K562 (cell line): ENCODE results near the gene IBA57. TPM values are rescaled to one million over a fixed set of nuclear protein-coding genes. Genes with fewer than 3 reads are reported as not detected.

Source experiments
- ARID1B ChIP-seq: fragments of 450-650 bp; IDR thresholded peaks from 2 replicates; pipeline ENCODE4 v1.6.1; 2016; ENCODE audit warnings: antibody characterized with exemption, mild to moderate bottlenecking, inconsistent platforms
- BHLHE40 ChIP-seq: IDR thresholded peaks from 2 replicates; pipeline ENCODE4 v1.6.1; 2011; ENCODE audit warnings: low read length, improper control_type of control experiment
- BRCA1 ChIP-seq, 2 experiments: fragments of 450-650 bp in 1 of 2; sonication (generic) in 1 of 2; formaldehyde crosslinking in 1 of 2; IDR thresholded peaks; 2 replicates each; pipeline versions ENCODE4 v1.5.0 to v1.6.1; 2017 to 2020; ENCODE audit warnings: mild to moderate bottlenecking in 1 of 2, missing genetic modification reagents in 1 of 2
- CCNT2 ChIP-seq: IDR thresholded peaks from 2 replicates; pipeline ENCODE4 v1.6.1; 2011; ENCODE audit warnings: borderline replicate concordance, low read depth, mild to moderate bottlenecking, moderate library complexity, mixed read lengths, low read length; ENCODE audit not compliant: insufficient read length; ENCODE audit errors: extremely low read depth
- CREB3L1 ChIP-seq: fragments of 450-650 bp; IDR thresholded peaks from 2 replicates; pipeline ENCODE4 v1.6.1; 2014; ENCODE audit warnings: low read depth, mild to moderate bottlenecking, moderate library complexity, borderline replicate concordance
- E2F1 ChIP-seq: sonication (generic); formaldehyde crosslinking; IDR thresholded peaks from 2 replicates; pipeline ENCODE4 v1.8.1; 2023; ENCODE audit warnings: mild to moderate bottlenecking, missing genetic modification reagents, moderate library complexity
- EGR1 ChIP-seq: fragments of 450-650 bp; conservative IDR thresholded peaks from 2 replicates; pipeline ENCODE4 v1.6.1; 2017; ENCODE audit warnings: mild to moderate bottlenecking
- EHMT2 ChIP-seq: fragments of 450-650 bp; IDR thresholded peaks from 2 replicates; pipeline ENCODE4 v1.6.1; 2018; ENCODE audit warnings: antibody characterized with exemption
- ETS2 ChIP-seq: IDR thresholded peaks from 2 replicates; pipeline ENCODE4 v1.6.1; 2016; ENCODE audit warnings: borderline replicate concordance, missing genetic modification characterization, mild to moderate bottlenecking, moderate library complexity, missing compliant biosample characterization; ENCODE audit not compliant: poor library complexity, severe bottlenecking
- HDGF ChIP-seq: fragments of 450-650 bp; IDR thresholded peaks from 2 replicates; pipeline ENCODE4 v1.6.1; 2016
- ID3 ChIP-seq, 2 experiments: fragments of 250-450 bp in 1 of 2; fragments of 450-650 bp in 1 of 2; sonication (Bioruptor Pico) in 1 of 2; IDR thresholded peaks; 2 replicates each; pipeline versions ENCODE4 v1.6.1 to v1.8.0; 2016 to 2021; ENCODE audit warnings: mild to moderate bottlenecking in 2 of 2, moderate library complexity in 2 of 2, missing compliant biosample characterization in 1 of 2, missing genetic modification characterization in 1 of 2
- JUN ChIP-seq, 2 experiments: sonication (generic) in 1 of 2; formaldehyde crosslinking in 1 of 2; IDR thresholded peaks; 2 replicates each; pipeline versions ENCODE4 v1.6.1 to v1.8.0; 2012 to 2022; ENCODE audit warnings: borderline replicate concordance in 2 of 2, mild to moderate bottlenecking in 2 of 2, improper control_type of control experiment in 1 of 2, low read depth in 1 of 2, low read length in 1 of 2, missing genetic modification reagents in 1 of 2
- KLF16 ChIP-seq: IDR thresholded peaks from 2 replicates; pipeline ENCODE4 v1.6.1; 2016; ENCODE audit warnings: antibody characterized with exemption
- MXI1 ChIP-seq: IDR thresholded peaks from 2 replicates; pipeline ENCODE4 v1.6.1; 2011; ENCODE audit warnings: low read depth, mild to moderate bottlenecking, improper control_type of control experiment, low read length
- PHB2 ChIP-seq: fragments of 450-650 bp; IDR thresholded peaks from 2 replicates; pipeline ENCODE4 v1.6.1; 2017; ENCODE audit warnings: low read depth
- PKNOX1 ChIP-seq: fragments of 450-650 bp; IDR thresholded peaks from 2 replicates; pipeline ENCODE4 v1.6.1; 2016
- POLR2B ChIP-seq: fragments of 450-650 bp; IDR thresholded peaks from 2 replicates; pipeline ENCODE4 v1.6.1; 2018; ENCODE audit warnings: low read depth; ENCODE audit not compliant: partially characterized antibody
- RBM22 ChIP-seq: fragments of 200-400 bp; formaldehyde crosslinking; IDR thresholded peaks from 2 replicates; pipeline ENCODE4 v1.6.1; 2018; ENCODE audit warnings: low read length, low read depth; ENCODE audit not compliant: poor library complexity, severe bottlenecking
- SP1 ChIP-seq: sonication (generic); formaldehyde crosslinking; IDR thresholded peaks from 2 replicates; pipeline ENCODE4 v1.8.1; 2022; ENCODE audit warnings: mild to moderate bottlenecking, missing genetic modification reagents
- SUPT5H ChIP-seq: fragments of 450-650 bp; IDR thresholded peaks from 2 replicates; pipeline ENCODE4 v1.6.1; 2016
- ZBTB43 ChIP-seq: sonication (generic); formaldehyde crosslinking; IDR thresholded peaks from 2 replicates; pipeline ENCODE4 v1.8.0; 2023; ENCODE audit warnings: mild to moderate bottlenecking, missing genetic modification reagents
- polyA plus RNA-seq, 8 experiments: library from polyadenylated mRNA; depleted of rRNA in 4 of 8; stranded (reverse) in 5 of 8; unstranded in 3 of 8; fragments of >200 nt; fragmentation: Nextera tagmentation in 2 of 8; fragmentation: Illumina TruSeq in 1 of 8; extraction: Ambion mirVana in 2 of 8; extraction: Trizol in 1 of 8; gene quantifications; 2 replicates each; pipeline versions ENCODE4 v1.2.1 to v1.2.3, GENCODE V29; 2011 to 2014; ENCODE audit warnings: inconsistent platforms in 1 of 8, missing spikeins in 1 of 8
- total RNA-seq, 7 experiments: library from RNA; depleted of rRNA in 6 of 7; stranded (reverse); fragments of >200 nt in 6 of 7; fragmentation: Illumina TruSeq in 2 of 7; extraction: Trizol in 2 of 7; gene quantifications; 2 replicates each; pipeline versions ENCODE4 v1.2.1 to v1.2.3, GENCODE V29; 2011 to 2021; ENCODE audit warnings: low replicate concordance in 1 of 7

IBA57 gene
- total and polyA plus RNA-seq, 9 of the 15 experiments (the other 6 are each of a cell fraction or from before 2014, with no cell fraction given): 0.77 to 15.5 (median 2.7) TPM

- TF ChIP-seq ID3 (CRISPR knock-in tag; IDR thresholded peaks at IDR 0.05): no peak
- peak; percentile 79; the same call in 1 of the 2 replicates for TF ChIP-seq ID3 (tag; IDR thresholded peaks at IDR 0.05)
- 0 out of 2 replicates have a peak, but pooled peaks have one; percentile 24 for TF ChIP-seq BHLHE40
- no peak for TF ChIP-seq EHMT2
- peak; percentile 90 for TF ChIP-seq CREB3L1
- TF ChIP-seq ETS2 (tag): no peak
- peak; percentile 81 for TF ChIP-seq POLR2B
- TF ChIP-seq E2F1 (CRISPR knock-in tag): peak; percentile 94
- peak; percentile 96 for TF ChIP-seq EGR1
- TF ChIP-seq MXI1: peak; percentile 56; the same call in 1 of the 2 replicates
- peak; percentile 96 for TF ChIP-seq KLF16
- TF ChIP-seq CCNT2: peak; percentile 96
- peak; percentile 43 for TF ChIP-seq JUN (IDR thresholded peaks at IDR 0.05; ENCODE audit: borderline replicate concordance, low read depth, low read length)
- TF ChIP-seq JUN (CRISPR knock-in tag; IDR thresholded peaks at IDR 0.05; ENCODE audit: borderline replicate concordance): peak; percentile 30; the same call in 1 of the 2 replicates
- peak; percentile 92 for TF ChIP-seq HDGF
- TF ChIP-seq RBM22: peak; percentile 34
- TF ChIP-seq ZBTB43 (CRISPR knock-in tag): peak; percentile 54; the same call in 1 of the 2 replicates
- TF ChIP-seq ARID1B: peak; percentile 42; the same call in 1 of the 2 replicates
- TF ChIP-seq SUPT5H: peak; percentile 84
- peak; percentile 99 for TF ChIP-seq PKNOX1
- peak; percentile 100 for TF ChIP-seq SP1 (CRISPR knock-in tag)
- no peak for TF ChIP-seq BRCA1 (IDR thresholded peaks at IDR 0.05)
- no peak for TF ChIP-seq BRCA1 (CRISPR knock-in tag; IDR thresholded peaks at IDR 0.05)
- 0 out of 2 replicates have a peak, but pooled peaks have one; percentile 21 for TF ChIP-seq PHB2
Measured at GRCh38 chr1:228139931-228140723, 25.5 kb upstream of the IBA57 start, which contains the start of gene GUK1 (continued).
